ENCODE results near the gene MYBPC2.

- TF ChIP-seq POLR2A (IDR thresholded peaks at IDR 0.05; ENCODE audit: low read length) (no peak), GATA1 (IDR thresholded peaks at IDR 0.05; ENCODE audit: low read depth, low read length) (no peak)
These were observed 74.0 kb downstream of the MYBPC2 start for GRCh38 chr19:50506700-50507099.
